ENCODE data around the gene MDFIC. TPM values are rescaled to one million over a fixed set of nuclear protein-coding genes. Genes with fewer than 3 reads are reported as not detected.

The MDFIC gene
- total RNA-seq, 1 donor from 2014 or later: 7.1 TPM

DNA sequence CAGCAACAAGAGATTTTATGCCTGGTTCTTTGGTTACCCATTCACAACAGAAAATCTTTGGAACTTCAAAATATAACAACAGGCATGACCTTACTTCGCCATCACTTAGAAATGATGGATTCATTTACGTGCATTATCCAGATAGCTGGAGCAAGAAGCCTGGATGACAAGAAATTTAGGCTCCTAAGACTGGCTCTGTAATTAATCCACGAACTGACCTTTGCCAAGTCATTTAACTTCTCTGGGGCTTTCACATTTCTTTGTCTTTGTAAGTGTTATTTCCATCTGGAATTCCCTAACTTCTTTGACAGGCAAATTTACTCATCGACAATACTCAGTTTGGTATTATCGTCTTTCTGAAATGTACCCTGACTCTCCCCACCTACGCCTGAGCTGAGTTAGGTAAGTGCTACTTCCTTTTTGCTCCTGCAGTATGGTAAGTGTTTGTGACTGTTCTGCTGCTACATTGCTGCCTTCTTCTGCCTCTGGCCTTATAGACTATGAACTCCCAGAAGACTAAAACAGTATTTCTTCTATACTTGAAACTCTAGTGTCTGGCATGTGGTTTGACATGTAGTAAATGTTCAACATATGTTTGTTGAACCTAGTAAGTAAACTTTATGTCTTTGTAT lies 5.5 kb upstream of the MDFIC start:
- Histone ChIP-seq H3K27ac (no peak overlapping the region), H3K4me2 (no peak overlapping the region), H3K36me3 (no peaks in the 10 kb centered on the region), H3K4me3 (no peak overlapping the region), H4K20me1 (ENCODE audit: low read depth) (no peaks in the 10 kb centered on the region), H3K27me3 (peaks cover 11% of the 10 kb centered on the region), H3K79me2 (ENCODE audit: low read depth) (no peaks in the 10 kb centered on the region), H3K4me1 (peaks cover 4% of the 10 kb centered on the region), H3K9ac (no peak overlapping the region), H2AFZ (replicated peaks) (no peak overlapping the region), H3F3A (ENCODE audit: low read depth) (peaks cover 5% of the 10 kb centered on the region), H3K9me3 (ENCODE audit: low read depth) (no peaks in the 10 kb centered on the region)
- no peak overlapping the region for H3K4me3 Mint-ChIP-seq
- H3K4me1 Mint-ChIP-seq: no peaks in the 10 kb centered on the region
- DNase-seq (ENCODE audit: low spot score): no peak
- no peaks in the 10 kb centered on the region for H3K9me3 Mint-ChIP-seq
- peaks cover 5% of the 10 kb centered on the region for H3K27me3 Mint-ChIP-seq (ENCODE audit: insufficient read depth, low read depth)
- TF ChIP-seq EZH2phosphoT487 (IDR thresholded peaks at IDR 0.05): no peak
- TF ChIP-seq EZH2 (IDR thresholded peaks at IDR 0.05): no peak
- TF ChIP-seq, protein P1, sequence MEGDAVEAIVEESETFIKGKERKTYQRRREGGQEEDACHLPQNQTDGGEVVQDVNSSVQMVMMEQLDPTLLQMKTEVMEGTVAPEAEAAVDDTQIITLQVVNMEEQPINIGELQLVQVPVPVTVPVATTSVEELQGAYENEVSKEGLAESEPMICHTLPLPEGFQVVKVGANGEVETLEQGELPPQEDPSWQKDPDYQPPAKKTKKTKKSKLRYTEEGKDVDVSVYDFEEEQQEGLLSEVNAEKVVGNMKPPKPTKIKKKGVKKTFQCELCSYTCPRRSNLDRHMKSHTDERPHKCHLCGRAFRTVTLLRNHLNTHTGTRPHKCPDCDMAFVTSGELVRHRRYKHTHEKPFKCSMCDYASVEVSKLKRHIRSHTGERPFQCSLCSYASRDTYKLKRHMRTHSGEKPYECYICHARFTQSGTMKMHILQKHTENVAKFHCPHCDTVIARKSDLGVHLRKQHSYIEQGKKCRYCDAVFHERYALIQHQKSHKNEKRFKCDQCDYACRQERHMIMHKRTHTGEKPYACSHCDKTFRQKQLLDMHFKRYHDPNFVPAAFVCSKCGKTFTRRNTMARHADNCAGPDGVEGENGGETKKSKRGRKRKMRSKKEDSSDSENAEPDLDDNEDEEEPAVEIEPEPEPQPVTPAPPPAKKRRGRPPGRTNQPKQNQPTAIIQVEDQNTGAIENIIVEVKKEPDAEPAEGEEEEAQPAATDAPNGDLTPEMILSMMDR (IDR thresholded peaks at IDR 0.05): no peak
- no peaks in the 10 kb centered on the region for H3K36me3 Mint-ChIP-seq
- no peak overlapping the region for H3K27ac Mint-ChIP-seq

DNA sequence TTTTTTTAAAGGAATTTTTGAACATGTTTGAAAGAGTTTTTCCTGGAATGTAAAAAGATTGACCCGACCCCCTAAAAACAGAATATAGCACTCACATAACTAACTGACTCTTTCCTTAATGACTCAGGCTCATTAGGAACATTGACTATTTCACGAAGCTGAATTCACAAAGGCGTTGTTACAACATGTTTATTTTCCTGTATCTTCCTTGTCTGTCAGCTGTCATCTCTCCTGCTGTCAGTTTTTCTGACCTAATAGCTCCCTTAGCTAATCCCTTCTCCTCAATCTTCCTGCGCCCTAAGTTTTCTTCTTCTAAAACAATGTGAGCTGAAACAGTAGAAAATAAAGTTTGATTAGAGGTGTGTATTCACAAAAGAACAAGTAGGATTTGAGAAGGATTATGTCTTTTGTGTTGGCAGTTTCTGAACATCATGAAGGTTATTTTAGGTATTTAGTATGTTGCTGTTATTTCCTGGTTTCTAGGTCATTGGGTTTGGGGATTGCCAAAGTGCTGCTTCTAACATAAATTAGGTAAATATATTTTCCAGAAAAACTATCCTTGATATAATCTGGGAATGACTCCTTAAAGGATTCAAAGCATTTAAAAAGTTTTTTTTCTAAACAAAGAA lies 4.6 kb upstream of the MDFIC start:
- no peak overlapping the region for H3K27ac ChIP-seq
- no peak overlapping the region for H3K4me3 Mint-ChIP-seq

DNA sequence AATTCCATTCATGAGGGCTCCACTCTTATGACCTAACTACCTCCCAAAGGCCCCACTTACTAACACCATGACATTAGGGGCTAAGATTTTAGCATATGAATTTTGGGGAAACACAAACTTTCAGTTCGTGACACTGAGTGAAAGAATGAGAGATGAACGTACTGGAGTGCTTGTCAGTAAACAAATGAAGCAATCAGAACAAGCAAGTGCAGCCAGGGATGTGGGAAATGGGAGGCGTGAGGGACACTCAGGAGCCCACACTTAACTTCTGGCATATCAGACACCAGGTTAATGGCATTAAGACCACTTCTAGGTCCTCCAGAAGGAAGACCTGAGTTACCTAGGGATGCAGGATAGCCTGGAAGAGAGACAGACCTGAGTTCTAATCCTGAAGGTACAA lies 2.3 kb upstream of the MDFIC start:
- Mint-ChIP-seq H3K27me3 (ENCODE audit: insufficient read depth, low read depth) (peaks cover 7% of the 10 kb centered on the region), H3K27ac (no peak overlapping the region), H3K4me1 (peaks cover 9% of the 10 kb centered on the region), H3K9me3 (no peaks in the 10 kb centered on the region), H3K36me3 (no peaks in the 10 kb centered on the region), H3K4me3 (no peak overlapping the region)
- H3K4me1 ChIP-seq: peaks cover 13% of the 10 kb centered on the region
- no peak overlapping the region for H3K9ac ChIP-seq
- no peak overlapping the region for H3K27ac ChIP-seq
- H2AFZ ChIP-seq (replicated peaks): no peak overlapping the region
- no peak for DNase-seq (ENCODE audit: low spot score)
- H3K36me3 ChIP-seq: no peaks in the 10 kb centered on the region
- H3K4me2 ChIP-seq: no peak overlapping the region
- no peak for TF ChIP-seq EZH2 (IDR thresholded peaks at IDR 0.05)
- TF ChIP-seq EZH2phosphoT487 (IDR thresholded peaks at IDR 0.05): no peak
- TF ChIP-seq, protein P1 (IDR thresholded peaks at IDR 0.05): no peak
- no peaks in the 10 kb centered on the region for H4K20me1 ChIP-seq (ENCODE audit: low read depth)
- H3F3A ChIP-seq (ENCODE audit: low read depth): peaks cover 16% of the 10 kb centered on the region
- H3K79me2 ChIP-seq (ENCODE audit: low read depth): no peaks in the 10 kb centered on the region
- H3K4me3 ChIP-seq: no peak overlapping the region
- peaks cover 38% of the 10 kb centered on the region for H3K27me3 ChIP-seq
- no peaks in the 10 kb centered on the region for H3K9me3 ChIP-seq (ENCODE audit: low read depth)

More for the DNA sequence above, 4.6 kb upstream of the MDFIC start:
- no peak overlapping the region for H3K9ac ChIP-seq
- no peaks in the 10 kb centered on the region for H3K36me3 ChIP-seq
- Mint-ChIP-seq H3K4me1 (peaks cover 3% of the 10 kb centered on the region), H3K27ac (no peak overlapping the region), H3K9me3 (no peaks in the 10 kb centered on the region), H3K27me3 (ENCODE audit: insufficient read depth, low read depth) (peaks cover 7% of the 10 kb centered on the region), H3K36me3 (no peaks in the 10 kb centered on the region)
- no peaks in the 10 kb centered on the region for H4K20me1 ChIP-seq (ENCODE audit: low read depth)
- peaks cover 4% of the 10 kb centered on the region for H3K4me1 ChIP-seq
- peaks cover 21% of the 10 kb centered on the region for H3K27me3 ChIP-seq
- no peak for DNase-seq (ENCODE audit: low spot score)
- no peaks in the 10 kb centered on the region for H3K9me3 ChIP-seq (ENCODE audit: low read depth)
- no peak overlapping the region for H2AFZ ChIP-seq (replicated peaks)
- H3K4me2 ChIP-seq: no peak overlapping the region
- no peak overlapping the region for H3K4me3 ChIP-seq
- no peaks in the 10 kb centered on the region for H3K79me2 ChIP-seq (ENCODE audit: low read depth)
- TF ChIP-seq EZH2 (IDR thresholded peaks at IDR 0.05) (no peak), EZH2phosphoT487 (IDR thresholded peaks at IDR 0.05) (no peak)
- TF ChIP-seq, protein P1 (IDR thresholded peaks at IDR 0.05): no peak
- H3F3A ChIP-seq (ENCODE audit: low read depth): peaks cover 14% of the 10 kb centered on the region
